ENCODE measurements around the gene BTN3A1. TPM values are rescaled to one million over a fixed set of nuclear protein-coding genes. Genes with fewer than 3 reads are reported as not detected.

The BTN3A1 gene
- total and polyA plus RNA-seq, 10 of the 15 experiments (the other 5 are each of a cell fraction or from before 2014, with no cell fraction given): 5.6 to 60.1 (median 16.1) TPM

- TF ChIP-seq E2F8 (IDR thresholded peaks at IDR 0.05; ENCODE audit: low read depth, partially characterized antibody) (no peak), ZZZ3 (IDR thresholded peaks at IDR 0.05; ENCODE audit: control insufficient read depth, insufficient read length, low read depth) (no peak)
Measured at GRCh38 chr6:26352315-26352714, 49.8 kb upstream of the BTN3A1 start (continued).

GRCh38 chr6:26354162-26354561 lies 47.9 kb upstream of the BTN3A1 start:
- Histone ChIP-seq H3K27me3 (replicated peaks in 1 of 2; ENCODE audit: control insufficient read depth in 2 of 2, insufficient read depth in 2 of 2, low read length in 1 of 2) (no peaks in the 10 kb centered on the region; a peak in 1 of 4 replicates), H3K79me2 (ENCODE audit: control insufficient read depth, insufficient read depth, low read length) (no peaks in the 10 kb centered on the region), H2AFZ (ENCODE audit: control insufficient read depth, low read depth, low read length) (no peak overlapping the region), H3K9me3 (replicated peaks; ENCODE audit: control insufficient read depth, insufficient read depth, low read length) (no peaks in the 10 kb centered on the region), H4K20me1 (ENCODE audit: control insufficient read depth, insufficient read depth) (no peaks in the 10 kb centered on the region), H3K27ac (ENCODE audit: control insufficient read depth, insufficient read depth) (no peak overlapping the region), H3K36me3 (ENCODE audit: control insufficient read depth in 2 of 2, insufficient read depth in 2 of 2, low read length in 1 of 2) (no peaks in the 10 kb centered on the region), H3K9ac (ENCODE audit: control insufficient read depth, insufficient read depth, low read length) (no peak overlapping the region), H3K4me2 (ENCODE audit: control insufficient read depth, insufficient read depth) (no peak overlapping the region), H3K4me1 (ENCODE audit: control insufficient read depth, insufficient read depth, low read length) (peaks cover 10% of the 10 kb centered on the region), H3K4me3 (no peak overlapping the region)
- BruUV-seq (replicated peaks): no TSS peak
- FAIRE-seq (no peak), ATAC-seq (no peak), DNase-seq (ENCODE audit: low read depth, low spot score) (no peak)
- ChIA-PET RAD21 (ENCODE audit: unreplicated experiment) (no interaction called here), POLR2A (no interaction called here), CTCF (interaction anchor here (0.9 to 1.5 kb wide), 3 partner anchors 10 to 16 kb away, joined by 3 to 6 read pairs (median 3); no protein-coding TSS in a partner anchor), SMC1A (ENCODE audit: uncharacterized antibody, unreplicated experiment) (interaction anchor here (2.7 kb wide), 1 partner anchor 8 kb away, joined by 13 read pairs; no protein-coding TSS in a partner anchor)
- 65% methylated on average over 3 of the region's 3 CpGs for WGBS (ENCODE audit: insufficient coverage, insufficient replicate concordance, low lambda C conversion rate, missing lambda C conversion rate)
- in situ Hi-C loops (cut with MboI) (no loop called here), intact Hi-C loops (cut with micrococcal nuclease; ENCODE audit: unreplicated experiment) (no loop called here)
- TF ChIP-seq NRF1 (conservative IDR thresholded peaks at IDR 0.05; ENCODE audit: low read depth, low read length) (no peak), REST (IDR thresholded peaks at IDR 0.05; ENCODE audit: low read depth, low read length) (no peak), SUZ12 (IDR thresholded peaks at IDR 0.05; ENCODE audit: unreplicated experiment) (no peak), ATF7 (IDR thresholded peaks at IDR 0.05; ENCODE audit: low read depth) (no peak)
